CD4-positive, alpha-beta memory T cell (primary cell): Measurements from ENCODE around the gene KBTBD3. TPM values are rescaled to one million over a fixed set of nuclear protein-coding genes. Genes with fewer than 3 reads are reported as not detected.

Experiments
- CTCF ChIA-PET: fragments of 350-600 bp; sonication (Branson Sonifier 250); formaldehyde crosslinking; loops from one replicate; lab custom pipeline; 2021; ENCODE audit warnings: inconsistent platforms; ENCODE audit not compliant: partially characterized antibody; lab: Charles Lee
- POLR2A ChIA-PET: fragments of 350-600 bp; sonication (Branson Sonifier 250); formaldehyde crosslinking; loops from one replicate; lab custom pipeline; 2021; ENCODE audit not compliant: partially characterized antibody; lab: Charles Lee
- DNase-seq, 5 donors: peaks; one replicate each; pipeline versions ENCODE4 v3.0.0 to v3.0.0-alpha.2; 2020 to 2022; ENCODE audit warnings: mixed read lengths in 1 of 5
- H3K27ac ChIP-seq: one replicate; pipeline ENCODE4 v1.7.0; 2013; ENCODE audit warnings: low read depth, low read length
- H3K27me3 ChIP-seq: 2 replicates; pipeline ENCODE4 v1.7.0; 2013; ENCODE audit warnings: mild to moderate bottlenecking, low read length, moderate library complexity; ENCODE audit not compliant: insufficient read depth
- H3K36me3 ChIP-seq: 2 replicates; pipeline ENCODE4 v1.7.0; 2013; ENCODE audit warnings: mild to moderate bottlenecking, low read length, moderate library complexity; ENCODE audit not compliant: insufficient read depth
- H3K4me1 ChIP-seq: 2 replicates; pipeline ENCODE4 v1.7.0; 2013; ENCODE audit warnings: mild to moderate bottlenecking, low read length, moderate library complexity; ENCODE audit not compliant: insufficient read depth
- H3K4me3 ChIP-seq, 2 donors: one replicate each; pipeline ENCODE4 v1.7.0; 2013; ENCODE audit warnings: low read length in 2 of 2, mild to moderate bottlenecking in 1 of 2
- H3K9me3 ChIP-seq, 2 donors: one replicate each; pipeline ENCODE4 v1.7.0; 2013; ENCODE audit warnings: low read length in 2 of 2, control low read depth in 1 of 2; ENCODE audit not compliant: control insufficient read depth in 1 of 2
- H3K27ac Mint-ChIP-seq, 7 donors: one replicate each; pipeline ENCODE4 v1.8.0; 2020 to 2021; ENCODE audit warnings: mixed read lengths in 7 of 7, mild to moderate bottlenecking in 6 of 7, inconsistent platforms in 3 of 7, moderate library complexity in 3 of 7
- H3K27me3 Mint-ChIP-seq, 2 donors: one replicate each; pipeline ENCODE4 v1.8.0; 2020 to 2021; ENCODE audit warnings: mixed read lengths in 2 of 2
- H3K36me3 Mint-ChIP-seq, 2 donors: one replicate each; pipeline ENCODE4 v1.8.0; 2020 to 2021; ENCODE audit warnings: mixed read lengths in 2 of 2, inconsistent platforms in 1 of 2, mild to moderate bottlenecking in 1 of 2
- H3K4me1 Mint-ChIP-seq, 4 donors: one replicate each; pipeline ENCODE4 v1.8.0; 2020 to 2021; ENCODE audit warnings: mixed read lengths in 4 of 4, mild to moderate bottlenecking in 1 of 4
- H3K4me3 Mint-ChIP-seq, 8 donors: one replicate each; pipeline ENCODE4 v1.8.0; 2020 to 2021; ENCODE audit warnings: mixed read lengths in 8 of 8, mild to moderate bottlenecking in 7 of 8, moderate library complexity in 6 of 8, inconsistent platforms in 3 of 8
- H3K9me3 Mint-ChIP-seq, 8 donors: one replicate each; pipeline ENCODE4 v1.8.0; 2020 to 2021; ENCODE audit warnings: mixed read lengths in 8 of 8, mild to moderate bottlenecking in 5 of 8, inconsistent platforms in 3 of 8, moderate library complexity in 1 of 8
- intact Hi-C: fragments of 100-400 bp; cut with micrococcal nuclease; formaldehyde crosslinking; loops from one replicate; pipeline ENCODE4 v1.15.1; 2023
- polyA plus RNA-seq, 2 donors: library from polyadenylated mRNA; unstranded; fragments of 300-500 nt; fragmentation: Illumina TruSeq; gene quantifications; one replicate each; pipeline ENCODE4 v1.2.3, GENCODE V29; 2021
- total RNA-seq, 2 experiments: library from RNA; stranded (reverse); gene quantifications; one replicate each; pipeline ENCODE4 v1.2.3, GENCODE V29; 2021

KBTBD3 gene
- total and polyA plus RNA-seq, 4 experiments from 2014 or later: 10.0 to 18.6 (median 12.2) TPM

- peaks cover 18 to 26% (median 19%) of the 10 kb centered on the region in 4 donors for H3K4me1 Mint-ChIP-seq
- no peak overlapping the region for H3K4me3 Mint-ChIP-seq
- Histone ChIP-seq H3K36me3 (peaks cover 35% of the 10 kb centered on the region), H3K4me1 (peaks cover 14% of the 10 kb centered on the region), H3K9me3 (no peaks in the 10 kb centered on the region), H3K27me3 (no peaks in the 10 kb centered on the region), H3K4me3 (no peak overlapping the region), H3K27ac (no peak overlapping the region)
- CTCF ChIA-PET: no interaction called here
- POLR2A ChIA-PET: no interaction called here
- H3K9me3 Mint-ChIP-seq: no peaks in the 10 kb centered on the region
- peaks cover 48 to 65% of the 10 kb centered on the region in 2 donors for H3K36me3 Mint-ChIP-seq
- H3K27me3 Mint-ChIP-seq: no peaks in the 10 kb centered on the region
- intact Hi-C loops: no loop called here
- peak overlapping the region in 1 of 7 donors; percentile 26 for H3K27ac Mint-ChIP-seq
- DNase-seq: no peak
Observed at GRCh38 chr11:106092446-106092845, 15.3 kb upstream of the KBTBD3 start.

- H3K36me3 ChIP-seq: peaks cover 26% of the 10 kb centered on the region
- Mint-ChIP-seq H3K4me1 (peaks cover 24 to 32% (median 25%) of the 10 kb centered on the region in 4 donors), H3K27me3 (no peaks in the 10 kb centered on the region)
Observed at GRCh38 chr11:106091480-106092123, 14.5 kb upstream of the KBTBD3 start.

GRCh38 chr11:106088896-106089295 lies 11.7 kb upstream of the KBTBD3 start:
- H3K9me3 ChIP-seq: no peaks in the 10 kb centered on the region
- Mint-ChIP-seq H3K27ac (peak overlapping the region in 2 of 7 donors; percentile 3 to 69), H3K36me3 (peaks cover 30 to 54% of the 10 kb centered on the region in 2 donors), H3K4me3 (no peak overlapping the region), H3K9me3 (no peaks in the 10 kb centered on the region), H3K4me1 (peaks cover 36 to 49% (median 38%) of the 10 kb centered on the region in 4 donors), H3K27me3 (no peaks in the 10 kb centered on the region)
- no peak overlapping the region for H3K27ac ChIP-seq
- intact Hi-C loops: no loop called here
- POLR2A ChIA-PET: no interaction called here
- no peak for DNase-seq
- peaks cover 30% of the 10 kb centered on the region for H3K4me1 ChIP-seq
- no peak overlapping the region for H3K4me3 ChIP-seq
- CTCF ChIA-PET: no interaction called here
- H3K27me3 ChIP-seq: no peaks in the 10 kb centered on the region
- H3K36me3 ChIP-seq: peaks cover 11% of the 10 kb centered on the region

More at GRCh38 chr11:106091480-106092123, 14.5 kb upstream of the KBTBD3 start:
- ChIA-PET POLR2A (interaction anchor here (2.0 kb wide), 1 partner anchor 15 kb away, joined by 11 read pairs; the partner anchor contains the start of genes AASDHPPT and KBTBD3), CTCF (no interaction called here)
- no peak for DNase-seq
- no peaks in the 10 kb centered on the region for H3K27me3 ChIP-seq
- H3K9me3 Mint-ChIP-seq: no peaks in the 10 kb centered on the region
- no peak overlapping the region for H3K27ac ChIP-seq
- intact Hi-C loops: no loop called here
- H3K36me3 Mint-ChIP-seq: peaks cover 41 to 62% of the 10 kb centered on the region in 2 donors
- no peak overlapping the region for H3K4me3 ChIP-seq
- no peak overlapping the region for H3K4me3 Mint-ChIP-seq
- H3K4me1 ChIP-seq: peaks cover 21% of the 10 kb centered on the region
- H3K9me3 ChIP-seq: no peaks in the 10 kb centered on the region
- H3K27ac Mint-ChIP-seq: peak overlapping the region in 3 of 7 donors; percentile 8 to 63 (median 42)

- Mint-ChIP-seq H3K9me3 (no peaks in the 10 kb centered on the region), H3K27me3 (no peaks in the 10 kb centered on the region), H3K27ac (peak overlapping the region in 1 of 7 donors; percentile 47), H3K36me3 (peaks cover 29 to 54% of the 10 kb centered on the region in 2 donors), H3K4me1 (peaks cover 37 to 54% (median 42%) of the 10 kb centered on the region in 4 donors), H3K4me3 (peak overlapping the region in 3 of 8 donors; percentile 0 to 61 (median 57))
- peak; percentile 19 to 46 (median 29) for DNase-seq
- Histone ChIP-seq H3K4me1 (peaks cover 36% of the 10 kb centered on the region), H3K27me3 (no peaks in the 10 kb centered on the region), H3K36me3 (peaks cover 11% of the 10 kb centered on the region), H3K27ac (no peak overlapping the region), H3K9me3 (no peaks in the 10 kb centered on the region), H3K4me3 (no peak overlapping the region)
- intact Hi-C loops: no loop called here
- ChIA-PET POLR2A (no interaction called here), CTCF (interaction anchor here (0.6 to 3.1 kb wide), 8 partner anchors 8 to 70 kb away, joined by 3 to 22 read pairs (median 4); partner anchors contain the start of genes AASDHPPT and KBTBD3)
Observed at GRCh38 chr11:106087815-106088435, 10.8 kb upstream of the KBTBD3 start.

GRCh38 chr11:106086850-106087249 lies 9.7 kb upstream of the KBTBD3 start:
- Mint-ChIP-seq H3K4me3 (peak overlapping the region in 2 of 8 donors; percentile 1 to 7), H3K4me1 (peaks cover 40 to 64% (median 48%) of the 10 kb centered on the region in 4 donors), H3K27me3 (no peaks in the 10 kb centered on the region), H3K9me3 (no peaks in the 10 kb centered on the region), H3K36me3 (peaks cover 22 to 49% of the 10 kb centered on the region in 2 donors), H3K27ac (peak overlapping the region in 3 of 7 donors; percentile 20 to 77 (median 68))
- H3K4me3 ChIP-seq: no peak overlapping the region
- no peak for DNase-seq
- no peak overlapping the region for H3K27ac ChIP-seq
- intact Hi-C loops: no loop called here
- H3K9me3 ChIP-seq: no peaks in the 10 kb centered on the region
- ChIA-PET CTCF (interaction anchor here (0.9 to 3.1 kb wide), 6 partner anchors 9 to 39 kb away, joined by 3 to 22 read pairs (median 4); partner anchors contain the start of genes AASDHPPT and KBTBD3), POLR2A (interaction anchor here (1.3 kb wide), 1 partner anchor 10 kb away, joined by 5 read pairs; the partner anchor contains the start of genes AASDHPPT and KBTBD3)
- peaks cover 46% of the 10 kb centered on the region for H3K4me1 ChIP-seq
- no peaks in the 10 kb centered on the region for H3K36me3 ChIP-seq
- H3K27me3 ChIP-seq: no peaks in the 10 kb centered on the region

GRCh38 chr11:106086135-106086534 lies 9.0 kb upstream of the KBTBD3 start:
- CTCF ChIA-PET: interaction anchor here (1.7 to 3.1 kb wide), 2 partner anchors 8 to 10 kb away, joined by 5 to 22 read pairs; partner anchors contain the start of genes AASDHPPT and KBTBD3
- H3K27ac Mint-ChIP-seq: peak overlapping the region in 5 of 7 donors; percentile 21 to 77 (median 57)
- DNase-seq: no peak
- Histone ChIP-seq H3K4me1 (peaks cover 51% of the 10 kb centered on the region), H3K4me3 (no peak overlapping the region), H3K36me3 (peaks cover under 1% of the 10 kb centered on the region), H3K27ac (no peak overlapping the region), H3K27me3 (no peaks in the 10 kb centered on the region), H3K9me3 (no peaks in the 10 kb centered on the region)
- no peaks in the 10 kb centered on the region for H3K9me3 Mint-ChIP-seq
- no peaks in the 10 kb centered on the region for H3K27me3 Mint-ChIP-seq
- intact Hi-C loops: no loop called here
- H3K36me3 Mint-ChIP-seq: peaks cover 19 to 48% of the 10 kb centered on the region in 2 donors
- peaks cover 42 to 66% (median 53%) of the 10 kb centered on the region in 4 donors for H3K4me1 Mint-ChIP-seq
- no peak overlapping the region for H3K4me3 Mint-ChIP-seq
- POLR2A ChIA-PET: interaction anchor here (1.3 kb wide), 1 partner anchor 9 kb away, joined by 5 read pairs; the partner anchor contains the start of genes AASDHPPT and KBTBD3

GRCh38 chr11:106082096-106082495 lies 4.9 kb upstream of the KBTBD3 start:
- peaks cover 48 to 77% (median 62%) of the 10 kb centered on the region in 4 donors for H3K4me1 Mint-ChIP-seq
- Histone ChIP-seq H3K4me1 (peaks cover 66% of the 10 kb centered on the region), H3K9me3 (no peaks in the 10 kb centered on the region), H3K27me3 (no peaks in the 10 kb centered on the region), H3K27ac (no peak overlapping the region), H3K4me3 (no peak overlapping the region), H3K36me3 (peaks cover 5% of the 10 kb centered on the region)
- peaks cover 26 to 58% of the 10 kb centered on the region in 2 donors for H3K36me3 Mint-ChIP-seq
- no peak overlapping the region for H3K27ac Mint-ChIP-seq
- POLR2A ChIA-PET: no interaction called here
- no peaks in the 10 kb centered on the region for H3K9me3 Mint-ChIP-seq
- CTCF ChIA-PET: no interaction called here
- intact Hi-C loops: no loop called here
- peak overlapping the region in 3 of 8 donors; percentile 3 to 41 (median 40) for H3K4me3 Mint-ChIP-seq
- no peak for DNase-seq
- H3K27me3 Mint-ChIP-seq: no peaks in the 10 kb centered on the region
